Activated CD8-positive, alpha-beta memory T cell treated with anti-CD3 and anti-CD28 coated beads, Interleukin-2, amount 50 U/mL, for 24 hours (primary cell): Measurements from ENCODE around the gene METTL26.
"Not testable (repeated sequence)": the region's sequence is repeated elsewhere in the genome, so short reads cannot be mapped to it uniquely, and the experiment has no call there.

Experiments used
- DNase-seq: peaks from one replicate; pipeline ENCODE4 v3.0.0-alpha.2; 2020; ENCODE audit errors: extremely low read depth

METTL26 gene

DNA sequence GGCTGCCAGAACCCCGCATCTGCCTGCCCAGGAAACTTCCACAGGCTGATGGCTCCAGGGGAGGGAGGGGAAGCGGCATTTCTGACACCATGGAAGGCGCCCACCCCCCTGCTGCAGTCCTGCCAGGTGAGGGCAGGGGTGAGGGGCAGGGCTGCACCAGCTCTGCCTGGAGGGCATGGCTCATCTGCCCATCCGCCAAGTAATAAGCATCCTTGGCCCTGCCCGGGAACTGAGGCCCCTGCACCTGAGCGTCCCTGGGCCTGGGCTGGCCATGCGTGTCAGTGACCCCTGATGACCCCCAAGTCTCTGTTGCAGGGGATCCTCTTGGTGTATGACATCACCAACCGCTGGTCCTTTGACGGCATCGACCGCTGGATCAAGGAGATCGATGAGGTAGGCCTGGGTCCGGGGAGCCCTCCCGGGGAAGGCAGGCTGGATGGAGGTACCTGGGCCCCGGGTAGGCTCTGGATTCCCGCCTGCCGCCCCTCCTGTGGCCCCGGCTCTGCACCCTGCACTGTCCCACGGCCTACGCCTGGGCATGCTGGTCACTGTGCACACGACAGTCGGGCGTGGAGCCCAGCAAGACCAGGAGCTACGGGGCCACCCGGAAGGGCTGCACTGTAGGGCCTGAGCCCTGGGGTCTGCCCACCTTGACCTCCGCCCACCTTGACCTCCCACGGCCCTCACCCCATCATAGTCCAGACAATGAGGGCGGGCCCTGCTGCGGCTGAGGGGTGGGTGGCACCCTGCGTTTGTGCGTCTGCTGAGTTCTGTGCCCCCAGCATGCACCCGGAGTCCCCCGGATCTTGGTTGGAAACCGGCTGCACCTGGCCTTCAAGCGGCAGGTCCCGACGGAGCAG lies 10.8 kb downstream of the METTL26 start:
- DNase-seq: no peak

- DNase-seq: no peak
These were observed 11.5 kb downstream of the METTL26 start for GRCh38 chr16:624526-625070.

- no peak for DNase-seq
These were observed 13.2 kb downstream of the METTL26 start for GRCh38 chr16:622920-623280.

GRCh38 chr16:621526-622105 lies 14.5 kb downstream of the METTL26 start:
- no peak for DNase-seq

DNA sequence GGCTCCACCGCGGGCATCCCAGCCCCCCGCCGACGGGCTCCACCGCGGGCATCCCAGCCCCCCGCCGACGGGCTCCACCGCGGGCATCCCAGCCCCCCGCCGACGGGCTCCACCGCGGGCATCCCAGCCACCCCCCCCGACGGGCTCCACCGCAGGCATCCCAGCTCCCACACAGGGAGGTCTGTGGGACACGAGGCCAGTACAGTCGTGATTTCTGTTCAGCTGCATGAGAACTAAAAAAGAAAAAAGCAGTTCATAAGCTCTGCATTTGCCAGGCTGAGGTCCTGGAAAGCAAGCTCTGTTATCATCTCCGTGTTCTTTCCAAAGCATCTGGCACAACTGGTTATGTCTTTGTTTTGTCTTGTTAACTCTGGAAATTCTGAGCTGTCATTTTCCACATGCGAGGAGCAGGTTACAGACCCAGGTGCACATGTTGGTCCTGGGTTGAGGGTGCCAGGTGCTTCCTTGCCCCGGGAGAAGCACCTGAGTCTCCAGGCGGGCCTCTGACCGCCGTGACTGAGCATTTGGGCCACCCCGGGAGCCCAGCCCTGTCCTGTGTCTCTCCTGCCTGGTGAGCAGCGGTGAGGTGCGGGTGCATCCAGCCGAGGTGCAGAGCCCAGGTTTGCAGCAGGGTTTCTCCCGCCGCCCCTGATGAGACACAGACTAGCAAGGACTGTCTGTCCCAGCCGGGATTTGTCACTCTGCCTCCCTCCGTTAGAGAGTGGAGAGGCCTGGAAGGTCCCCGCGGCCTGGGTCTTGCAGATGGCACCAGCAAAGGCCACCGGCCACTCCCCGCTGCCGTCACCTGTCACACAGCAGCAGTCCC lies 15.2 kb downstream of the METTL26 start:
- no peak for DNase-seq

GRCh38 chr16:619476-620100 lies 16.5 kb downstream of the METTL26 start:
- no peak for DNase-seq

- DNase-seq: no peak
These were observed 18.2 kb downstream of the METTL26 start for GRCh38 chr16:617855-618254.

- no peak for DNase-seq
These were observed 19.1 kb downstream of the METTL26 start for GRCh38 chr16:616733-617586.

- DNase-seq: no peak
These were observed 21.0 kb downstream of the METTL26 start for GRCh38 chr16:615122-615521.

DNA sequence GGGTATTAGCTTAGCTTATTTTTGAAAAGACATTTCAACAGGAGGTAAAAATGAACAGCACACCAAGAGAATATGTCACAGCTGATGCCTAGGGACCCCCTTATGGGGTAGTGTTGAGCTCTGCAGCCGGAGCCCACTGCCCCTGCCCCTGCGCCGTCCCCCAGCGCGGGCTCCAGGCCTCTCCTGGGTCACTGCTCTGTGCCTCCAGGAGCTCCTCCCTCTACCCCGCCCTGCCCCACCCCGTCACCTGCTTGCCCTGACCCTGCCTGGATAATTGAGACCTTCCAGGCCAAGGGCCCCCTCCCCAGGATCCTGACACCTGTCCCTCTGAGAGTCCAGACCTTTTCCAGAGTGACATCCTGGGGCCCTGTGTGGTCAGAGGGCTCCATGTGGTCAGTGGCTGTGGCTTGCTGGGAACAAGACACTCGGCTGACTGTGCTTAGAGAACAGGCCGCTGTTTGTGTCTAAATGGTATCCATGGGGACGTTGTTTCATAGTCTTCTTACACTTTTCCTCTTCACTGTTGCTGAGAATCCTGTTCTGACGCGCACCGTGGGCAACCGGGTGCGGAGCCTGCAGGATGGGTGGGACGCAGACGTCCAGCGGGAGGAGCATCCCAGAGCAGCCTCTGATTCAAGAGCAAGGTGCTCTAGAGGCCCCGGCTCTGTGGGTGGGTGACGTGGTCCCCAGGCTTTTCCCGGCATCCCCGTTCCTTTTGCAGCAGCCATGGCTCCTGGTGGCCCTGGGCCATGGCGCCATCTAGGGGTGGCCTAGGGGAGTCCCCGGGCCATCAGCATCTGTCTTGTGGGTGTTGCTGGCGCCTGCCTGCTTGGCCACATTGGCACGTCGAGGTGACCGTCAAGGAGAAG lies 25.4 kb downstream of the METTL26 start:
- no peak for DNase-seq

DNA sequence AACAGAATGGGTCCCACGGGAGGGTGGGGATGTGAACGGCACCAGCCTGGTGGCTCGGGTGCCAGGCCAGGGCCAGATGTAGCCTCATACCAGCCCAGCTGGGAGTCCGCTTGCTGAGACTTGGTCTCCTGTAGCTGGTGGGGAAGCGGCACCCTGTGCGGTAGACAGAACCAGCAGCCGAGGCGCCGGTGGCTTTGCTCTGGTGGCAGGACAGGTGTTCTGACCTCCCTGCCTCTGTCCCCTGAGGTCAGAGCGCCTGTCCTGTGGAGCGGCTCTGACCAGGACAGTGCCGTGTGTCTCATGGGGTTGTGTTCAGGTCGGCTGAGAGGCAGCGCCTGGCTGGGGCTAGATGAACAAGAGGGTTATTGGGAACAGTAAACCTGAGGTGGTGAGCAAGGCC lies 26.1 kb downstream of the METTL26 start:
- DNase-seq: no peak

DNA sequence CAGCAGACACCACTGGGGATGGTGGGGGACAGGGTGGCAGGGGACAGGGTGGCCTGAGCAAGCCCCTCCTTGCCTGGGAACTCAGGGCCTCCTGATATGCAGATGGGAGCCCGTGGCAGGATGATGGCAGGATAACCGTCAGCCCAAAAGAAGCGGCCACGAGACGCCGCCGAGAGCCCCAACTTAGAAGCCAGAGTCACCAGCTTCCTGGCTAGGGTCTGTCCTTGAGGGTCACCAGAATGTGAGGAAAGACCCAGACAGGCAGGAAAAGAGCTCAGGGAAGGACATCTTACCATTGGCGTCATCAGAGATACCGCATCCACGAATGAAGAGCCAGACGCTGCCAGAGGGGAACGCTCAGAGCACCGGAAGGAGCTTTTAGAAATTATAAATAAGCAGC lies 26.8 kb downstream of the METTL26 start:
- DNase-seq: no peak

DNA sequence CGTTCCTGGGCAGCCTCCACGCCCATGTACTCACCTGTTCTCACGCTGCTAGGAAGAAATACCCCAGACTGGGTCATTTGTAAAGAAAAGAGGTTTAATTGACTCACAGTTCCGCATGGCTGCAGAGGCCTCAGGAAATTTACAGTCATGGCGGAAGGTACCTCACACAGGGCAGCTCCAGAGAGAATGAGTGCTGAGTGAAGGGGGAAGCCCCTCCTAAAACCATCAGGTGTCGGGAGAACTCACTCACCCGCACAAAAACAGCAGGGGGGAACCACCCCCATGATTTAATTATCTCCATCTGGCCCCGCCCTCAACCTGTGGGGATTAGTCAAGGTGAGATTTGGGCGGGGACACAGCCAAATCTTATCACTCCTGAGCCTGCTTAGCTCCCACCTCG lies 28.1 kb downstream of the METTL26 start:
- no peak for DNase-seq

DNA sequence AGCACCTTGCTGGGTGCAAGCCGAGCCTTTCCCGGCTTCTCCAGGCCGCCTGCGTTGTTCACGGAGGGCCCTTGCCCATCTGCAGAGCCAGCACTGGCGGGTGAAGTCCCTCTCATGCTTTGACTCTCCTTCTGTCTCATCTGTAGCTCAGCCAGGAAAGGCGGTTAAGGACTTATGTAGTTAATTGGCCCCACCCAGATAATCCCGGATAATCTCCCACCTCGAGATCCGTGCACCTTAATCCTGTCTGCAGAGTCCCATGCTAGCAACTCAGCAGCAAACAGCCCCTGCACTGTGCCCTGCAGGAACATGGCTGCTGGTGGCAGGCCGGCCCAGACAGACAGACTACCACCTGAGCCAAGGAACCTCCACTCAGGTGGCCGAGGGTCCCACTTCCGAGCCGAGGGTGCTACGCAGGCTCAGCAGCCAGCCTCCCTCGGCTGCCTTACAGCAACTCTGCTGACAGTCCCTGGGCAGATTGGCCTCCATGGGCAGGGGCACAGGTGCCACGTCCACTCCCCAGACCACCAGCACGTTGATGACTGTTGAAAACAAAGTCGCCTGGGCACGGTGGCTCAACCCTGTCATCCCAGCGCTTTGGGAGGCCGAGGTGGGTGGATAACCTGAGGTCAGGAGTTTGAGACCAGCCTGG lies 29.3 kb downstream of the METTL26 start:
- DNase-seq: no peak

DNA sequence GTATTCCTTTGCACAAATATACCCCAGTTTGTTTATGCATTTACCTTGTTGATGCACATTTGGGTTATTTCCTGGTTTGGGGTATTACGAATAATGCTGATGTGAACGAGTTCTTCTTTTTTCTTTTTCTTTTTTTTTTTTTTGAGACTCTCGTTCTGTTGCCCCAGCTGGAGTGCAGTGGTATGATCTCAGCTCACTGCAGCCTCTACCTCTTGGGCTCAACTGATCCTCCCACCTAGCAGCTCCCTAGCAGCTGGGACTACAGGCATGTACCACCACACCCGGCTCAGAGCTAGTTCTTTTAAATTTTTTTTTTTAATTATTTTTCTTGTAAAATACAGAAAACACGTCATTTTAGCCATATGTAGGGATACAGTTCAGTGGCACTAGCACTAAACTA lies 32.2 kb downstream of the METTL26 start:
- no peak for DNase-seq

GRCh38 chr16:600781-601180 lies 35.3 kb downstream of the METTL26 start:
- DNase-seq: no peak

DNA sequence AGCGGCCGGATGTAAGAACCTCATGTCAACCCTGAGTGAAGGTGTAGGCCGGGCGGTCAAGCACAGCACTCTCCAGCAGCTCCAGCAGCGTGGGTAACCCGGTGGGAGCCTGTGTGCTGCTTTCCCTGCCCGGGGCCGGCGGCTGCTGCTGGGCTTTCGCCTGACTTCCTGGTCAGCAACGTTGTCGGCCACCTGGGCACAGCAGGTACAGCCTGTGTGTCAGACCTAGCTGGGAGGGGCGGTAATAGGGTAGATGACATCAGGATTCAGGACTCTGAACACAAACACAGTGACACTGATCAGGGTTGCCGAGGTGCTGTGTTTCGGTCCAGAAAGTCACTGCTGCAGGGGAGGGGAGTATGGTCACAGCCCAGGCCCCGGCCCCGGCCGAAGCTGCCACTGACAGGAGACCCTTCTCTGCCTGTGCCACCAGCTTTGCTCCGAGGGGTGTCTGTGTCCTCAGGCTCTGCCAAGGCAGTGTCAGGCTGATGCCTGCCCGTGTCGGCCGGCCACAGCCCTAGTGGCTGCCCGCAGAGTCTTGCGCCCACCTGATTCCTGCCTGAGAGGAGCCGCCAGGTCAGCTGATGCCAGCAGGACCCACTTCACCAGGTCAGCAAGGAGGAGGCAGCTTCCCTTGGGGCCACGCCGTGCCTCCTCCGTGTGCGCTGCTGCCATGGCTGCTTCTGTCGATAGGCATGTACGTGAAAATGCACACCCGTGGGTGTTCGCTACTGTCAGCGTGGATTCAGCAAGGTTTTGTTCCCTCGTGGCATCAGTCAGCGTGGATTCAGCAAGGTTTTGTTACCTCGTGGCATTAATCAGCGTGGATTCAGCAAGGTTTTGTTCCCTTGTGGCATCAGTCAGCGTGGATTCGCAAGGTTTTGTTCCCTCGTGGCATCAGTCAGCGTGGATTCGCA lies 37.0 kb downstream of the METTL26 start:
- DNase-seq: no peak

- not testable (repeated sequence) for DNase-seq
These were observed 38.5 kb downstream of the METTL26 start for GRCh38 chr16:597655-598054.

GRCh38 chr16:596736-597060 lies 39.4 kb downstream of the METTL26 start:
- no peak for DNase-seq
